H9 (cell line): ENCODE data around the gene MYO3A. TPM values are rescaled to one million over a fixed set of nuclear protein-coding genes. Genes with fewer than 3 reads are reported as not detected.

Source experiments
- DNase-seq: peaks from one replicate; pipeline ENCODE4 v3.0.0-alpha.2; 2017
- H2AFZ ChIP-seq: one replicate; pipeline ENCODE4 v1.6.1; 2013; ENCODE audit warnings: mild to moderate bottlenecking, low read length, control low read depth, moderate library complexity
- H2AK5ac ChIP-seq: 2 replicates; pipeline ENCODE4 v1.6.1; 2013; ENCODE audit warnings: low read length, control low read depth, mixed read lengths; ENCODE audit not compliant: insufficient read length
- H2BK120ac ChIP-seq: one replicate; pipeline ENCODE4 v1.6.1; 2013; ENCODE audit warnings: low read depth, mild to moderate bottlenecking, low read length, control low read depth, inconsistent platforms; ENCODE audit not compliant: poor library complexity, severe bottlenecking
- H2BK12ac ChIP-seq: 2 replicates; pipeline ENCODE4 v1.6.1; 2013; ENCODE audit warnings: low read length, control low read depth, mixed read lengths, low read depth; ENCODE audit not compliant: insufficient read length
- H2BK15ac ChIP-seq: 2 replicates; pipeline ENCODE4 v1.6.1; 2013; ENCODE audit warnings: low read depth, low read length, control low read depth
- H2BK20ac ChIP-seq: one replicate; pipeline ENCODE4 v1.6.1; 2013; ENCODE audit warnings: low read depth, mild to moderate bottlenecking, low read length, control low read depth, inconsistent platforms; ENCODE audit not compliant: poor library complexity, severe bottlenecking
- H2BK5ac ChIP-seq: 2 replicates; pipeline ENCODE4 v1.6.1; 2013; ENCODE audit warnings: low read length, control low read depth, mixed read lengths; ENCODE audit not compliant: insufficient read length
- H3K14ac ChIP-seq: 2 replicates; pipeline ENCODE4 v1.6.1; 2013; ENCODE audit warnings: low read length, control low read depth; ENCODE audit not compliant: insufficient read depth
- H3K18ac ChIP-seq: 2 replicates; pipeline ENCODE4 v1.6.1; 2013; ENCODE audit warnings: low read depth, mild to moderate bottlenecking, mixed read lengths, low read length, control low read depth; ENCODE audit not compliant: insufficient read length
- H3K23ac ChIP-seq: 2 replicates; pipeline ENCODE4 v1.6.1; 2013; ENCODE audit warnings: low read length, control low read depth, mixed read lengths, low read depth; ENCODE audit not compliant: insufficient read length
- H3K23me2 ChIP-seq: 2 replicates; pipeline ENCODE4 v1.6.1; 2013; ENCODE audit warnings: low read depth, mild to moderate bottlenecking, mixed read lengths, low read length, control low read depth; ENCODE audit not compliant: insufficient read length, poor library complexity, severe bottlenecking
- H3K27ac ChIP-seq: 2 replicates; pipeline ENCODE4 v1.5.1; 2013; ENCODE audit warnings: low read length, control low read depth, mixed read lengths, low read depth; ENCODE audit not compliant: insufficient read length
- H3K27me3 ChIP-seq: 2 replicates; pipeline ENCODE4 v1.6.1; 2013; ENCODE audit warnings: low read length, control low read depth, inconsistent platforms; ENCODE audit not compliant: insufficient read depth
- H3K4ac ChIP-seq: 2 replicates; pipeline ENCODE4 v1.6.1; 2013; ENCODE audit warnings: low read depth, mild to moderate bottlenecking, control low read depth, inconsistent platforms, low read length, moderate library complexity
- H3K4me1 ChIP-seq: 2 replicates; pipeline ENCODE4 v1.6.1; 2013; ENCODE audit warnings: low read length, control low read depth, inconsistent platforms; ENCODE audit not compliant: insufficient read depth
- H3K4me2 ChIP-seq: 2 replicates; pipeline ENCODE4 v1.6.1; 2013; ENCODE audit warnings: low read length, control low read depth, mixed read lengths; ENCODE audit not compliant: insufficient read length, insufficient read depth
- H3K56ac ChIP-seq: 2 replicates; pipeline ENCODE4 v1.6.1; 2013; ENCODE audit warnings: low read depth, mild to moderate bottlenecking, mixed read lengths, low read length, control low read depth; ENCODE audit not compliant: insufficient read length
- H3K79me1 ChIP-seq: 2 replicates; pipeline ENCODE4 v1.6.1; 2013; ENCODE audit warnings: low read depth, mild to moderate bottlenecking, moderate library complexity, low read length, control low read depth, inconsistent platforms; ENCODE audit not compliant: insufficient read depth, poor library complexity, severe bottlenecking
- H3K79me2 ChIP-seq: 2 replicates; pipeline ENCODE4 v1.6.1; 2013; ENCODE audit warnings: low read length, control low read depth, inconsistent platforms; ENCODE audit not compliant: insufficient read depth
- H3K9ac ChIP-seq: 2 replicates; pipeline ENCODE4 v1.6.1; 2013; ENCODE audit warnings: low read length, control low read depth, mixed read lengths; ENCODE audit not compliant: insufficient read length; ENCODE audit errors: extremely low read depth
- H3K9me3 ChIP-seq: one replicate; pipeline ENCODE4 v1.6.1; 2013; ENCODE audit warnings: low read depth, low read length, inconsistent platforms; ENCODE audit not compliant: control insufficient read depth
- H3T11ph ChIP-seq: one replicate; pipeline ENCODE4 v1.6.1; 2013; ENCODE audit warnings: mild to moderate bottlenecking, low read length, control low read depth, inconsistent platforms
- H4K20me1 ChIP-seq: one replicate; pipeline ENCODE4 v1.6.1; 2013; ENCODE audit not compliant: control insufficient read depth, insufficient read length, insufficient read depth
- H4K5ac ChIP-seq: 2 replicates; pipeline ENCODE4 v1.6.1; 2013; ENCODE audit warnings: low read depth, mild to moderate bottlenecking, mixed read lengths, low read length, control low read depth; ENCODE audit not compliant: insufficient read length
- H4K8ac ChIP-seq: replicated peaks from 2 replicates; pipeline ENCODE4 v1.6.1; 2013; ENCODE audit warnings: low read length, control low read depth, mixed read lengths, low read depth; ENCODE audit not compliant: insufficient read length
- H4K91ac ChIP-seq: 2 replicates; pipeline ENCODE4 v1.6.1; 2013; ENCODE audit warnings: low read depth, mild to moderate bottlenecking, moderate library complexity, mixed read lengths, low read length, control low read depth; ENCODE audit not compliant: insufficient read length
- H3K27ac Mint-ChIP-seq, 3 experiments: 2 replicates in 2 of 3; 3 replicates in 1 of 3; pipeline ENCODE4 v1.8.0; 2020 to 2021; ENCODE audit warnings: mixed read lengths in 3 of 3, mild to moderate bottlenecking in 1 of 3, moderate library complexity in 1 of 3
- H3K27me3 Mint-ChIP-seq: 2 replicates; pipeline ENCODE4 v1.8.0; 2021; ENCODE audit warnings: low read depth, mild to moderate bottlenecking, moderate library complexity, mixed read lengths
- H3K36me3 Mint-ChIP-seq, 3 experiments: 2 replicates in 2 of 3; 3 replicates in 1 of 3; pipeline ENCODE4 v1.8.0; 2020 to 2021; ENCODE audit warnings: low read depth in 3 of 3, mixed read lengths in 3 of 3; ENCODE audit not compliant: insufficient read depth in 1 of 3
- H3K4me1 Mint-ChIP-seq, 2 experiments: 2 replicates each; pipeline ENCODE4 v1.8.0; 2020; ENCODE audit warnings: mixed read lengths in 2 of 2
- H3K4me3 Mint-ChIP-seq, 2 experiments: 2 replicates in 1 of 2; 3 replicates in 1 of 2; pipeline ENCODE4 v1.8.0; 2020 to 2021; ENCODE audit warnings: mild to moderate bottlenecking in 2 of 2, mixed read lengths in 2 of 2, moderate library complexity in 1 of 2
- H3K9me3 Mint-ChIP-seq, 2 experiments: 2 replicates in 1 of 2; 3 replicates in 1 of 2; pipeline ENCODE4 v1.8.0; 2020; ENCODE audit warnings: mild to moderate bottlenecking in 2 of 2, mixed read lengths in 2 of 2, moderate library complexity in 1 of 2
- CTCF ChIP-seq: fragments of 200-600 bp; sonication (generic); conservative IDR thresholded peaks from 3 replicates; pipeline ENCODE4 v1.8.0; 2021; ENCODE audit warnings: antibody characterized with exemption, mild to moderate bottlenecking
- WGBS: extraction: QIAGEN DNeasy Blood & Tissue Kit; methylation state at CpG from one replicate; pipeline ENCODE4 v1.1.7; 2013; ENCODE audit warnings: missing lambda C conversion rate, low lambda C conversion rate, mixed read lengths; ENCODE audit not compliant: insufficient read length; ENCODE audit errors: extremely low coverage; 5-methylcytosine and 5-hydroxymethylcytosine counted together
- total RNA-seq: library from RNA; stranded (reverse); gene quantifications from 2 replicates; pipeline ENCODE4 v1.2.1, GENCODE V29; 2021

Gene MYO3A
- total RNA-seq, 1 experiment from 2014 or later: 4.3 TPM

GRCh38 chr10:25912866-25913265 lies 21.2 kb upstream of the MYO3A start:
- peaks cover 7 to 9% of the 10 kb centered on the region in 2 experiments for H3K4me1 Mint-ChIP-seq

More at GRCh38 chr10:25912866-25913265, 21.2 kb upstream of the MYO3A start:
- Histone ChIP-seq H3K18ac (no peak overlapping the region), H2AFZ (no peak overlapping the region), H2AK5ac (no peak overlapping the region), H3K56ac (no peak overlapping the region), H3K9ac (no peak overlapping the region), H4K20me1 (no peaks in the 10 kb centered on the region), H3K4me2 (no peak overlapping the region), H3K23ac (no peak overlapping the region), H3T11ph (no peak overlapping the region), H4K91ac (no peak overlapping the region), H3K79me2 (no peaks in the 10 kb centered on the region), H2BK120ac (no peak overlapping the region), H2BK15ac (no peak overlapping the region), H3K27ac (no peak overlapping the region), H2BK5ac (no peak overlapping the region), H4K5ac (no peak overlapping the region), H3K27me3 (no peaks in the 10 kb centered on the region), H3K79me1 (no peaks in the 10 kb centered on the region), H3K4ac (no peak overlapping the region), H2BK20ac (no peak overlapping the region), H3K9me3 (peaks cover 7% of the 10 kb centered on the region), H3K14ac (no peak overlapping the region), H2BK12ac (no peak overlapping the region), H3K23me2 (no peaks in the 10 kb centered on the region), H4K8ac (no peak overlapping the region), H3K4me1 (no peaks in the 10 kb centered on the region)
- DNase-seq: no peak
- H3K9me3 Mint-ChIP-seq: peaks cover 38 to 42% of the 10 kb centered on the region in 2 experiments
- WGBS: no CpG with 5 or more reads among the region's 2 CpGs
- no peak overlapping the region for H3K4me3 Mint-ChIP-seq
- no peak for TF ChIP-seq CTCF
- no peak overlapping the region for H3K27ac Mint-ChIP-seq
- H3K27me3 Mint-ChIP-seq: no peaks in the 10 kb centered on the region
- peaks cover 8 to 44% (median 20%) of the 10 kb centered on the region in 3 experiments for H3K36me3 Mint-ChIP-seq
